ENCODE results near the gene SPN. TPM values are rescaled to one million over a fixed set of nuclear protein-coding genes. Genes with fewer than 3 reads are reported as not detected.
"Not testable (repeated sequence)": the region's sequence is repeated elsewhere in the genome, so short reads cannot be mapped to it uniquely, and the experiment has no call there.

SPN gene, protein sequence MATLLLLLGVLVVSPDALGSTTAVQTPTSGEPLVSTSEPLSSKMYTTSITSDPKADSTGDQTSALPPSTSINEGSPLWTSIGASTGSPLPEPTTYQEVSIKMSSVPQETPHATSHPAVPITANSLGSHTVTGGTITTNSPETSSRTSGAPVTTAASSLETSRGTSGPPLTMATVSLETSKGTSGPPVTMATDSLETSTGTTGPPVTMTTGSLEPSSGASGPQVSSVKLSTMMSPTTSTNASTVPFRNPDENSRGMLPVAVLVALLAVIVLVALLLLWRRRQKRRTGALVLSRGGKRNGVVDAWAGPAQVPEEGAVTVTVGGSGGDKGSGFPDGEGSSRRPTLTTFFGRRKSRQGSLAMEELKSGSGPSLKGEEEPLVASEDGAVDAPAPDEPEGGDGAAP
- 1 to 10 TPM; 2.5 to 5.2 TPM for total RNA-seq
- polyA plus RNA-seq, result under 1 TPM in 1 of 2 donors, not detected in 1; 0.88 TPM
- long read RNA-seq, donor 1, partial matches to known transcripts, result 1 of 2 reads
- long read RNA-seq, donor 1, other reads (novel, unspliced or antisense), result 0 of 2 reads
- long read RNA-seq, donor 2, result 0 reads

DNA sequence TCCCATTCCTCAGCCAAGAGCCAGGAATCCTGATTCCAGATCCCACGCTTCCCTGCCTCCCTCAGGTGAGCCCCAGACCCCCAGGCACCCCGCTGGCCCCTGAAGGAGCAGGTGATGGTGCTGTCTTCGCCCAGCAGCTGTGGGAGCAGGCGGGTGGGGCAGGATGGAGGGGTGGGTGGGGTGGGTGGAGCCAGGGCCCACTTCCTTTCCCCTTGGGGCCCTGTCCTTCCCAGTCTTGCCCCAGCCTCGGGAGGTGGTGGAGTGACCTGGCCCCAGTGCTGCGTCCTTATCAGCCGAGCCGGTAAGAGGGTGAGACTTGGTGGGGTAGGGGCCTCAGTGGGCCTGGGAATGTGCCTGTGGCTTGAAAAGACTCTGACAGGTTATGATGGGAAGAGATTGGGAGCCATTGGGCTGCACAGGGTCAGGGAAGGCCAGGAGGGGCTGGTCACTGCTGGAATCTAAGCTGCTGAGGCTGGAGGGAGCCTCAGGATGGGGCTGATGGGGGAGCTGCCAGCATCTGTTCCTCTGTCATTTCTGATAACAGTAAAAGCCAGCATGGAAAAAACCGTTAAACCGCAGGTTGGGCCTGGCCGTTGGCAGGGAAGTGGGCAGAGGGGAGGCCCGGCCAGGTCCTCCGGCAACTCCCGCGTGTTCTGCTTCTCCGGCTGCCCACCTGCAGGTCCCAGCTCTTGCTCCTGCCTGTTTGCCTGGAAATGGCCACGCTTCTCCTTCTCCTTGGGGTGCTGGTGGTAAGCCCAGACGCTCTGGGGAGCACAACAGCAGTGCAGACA is at the start of gene SPN:
Gene SPN (plus strand): TSS at position 232 of the 791 bp plus-strand sequence. CDS start 482 bp downstream, at position 714.
- Histone ChIP-seq H3K27me3 (ENCODE audit: control insufficient read depth in 1 of 2, insufficient read depth in 2 of 2, low read length in 1 of 2) (no peaks in the 10 kb centered on the region), H3K27ac (ENCODE audit: low read depth in 1 of 2, low read length in 2 of 2) (no peak within 1 kb of the TSS), H3K4me1 (ENCODE audit: control insufficient read depth in 1 of 2, insufficient read depth in 2 of 2, low read length in 2 of 2) (no peaks in the 10 kb centered on the region), H3K9me3 (ENCODE audit: control insufficient read depth, low read length) (no peaks in the 10 kb centered on the region), H3K36me3 (ENCODE audit: control insufficient read depth in 1 of 2, insufficient read depth in 2 of 2, low read length in 1 of 2) (no peaks in the 10 kb centered on the region), H3K4me3 (ENCODE audit: low read length in 2 of 2) (no peak within 1 kb of the TSS)
- WGBS, 2 donors, result 82 to 85% methylated on average over 15 to 18 of the region's 18 CpGs
- DNase-seq, result no peak
- no peak for ATAC-seq (ENCODE audit: low FRiP score)
- intact Hi-C loops (cut with DNase I), result no loop called here

- peak; percentile 88 to 94 for DNase-seq
- H3K27me3 ChIP-seq (ENCODE audit: control insufficient read depth in 1 of 2, insufficient read depth in 2 of 2, low read length in 1 of 2); H3K27ac ChIP-seq (ENCODE audit: low read depth in 1 of 2, low read length in 2 of 2); intact Hi-C loops (cut with DNase I); H3K9me3 ChIP-seq (ENCODE audit: control insufficient read depth, low read length); H3K36me3 ChIP-seq (ENCODE audit: control insufficient read depth in 1 of 2, insufficient read depth in 2 of 2, low read length in 1 of 2); H3K4me1 ChIP-seq (ENCODE audit: control insufficient read depth in 1 of 2, insufficient read depth in 2 of 2, low read length in 2 of 2): not testable (repeated sequence)
- peak; percentile 88 for ATAC-seq (ENCODE audit: low FRiP score)
- 3 to 4% methylated on average over 78 to 100 of the region's 100 CpGs for WGBS, 2 donors
- peak overlapping the region in 1 of 2 donors; percentile 62 for H3K4me3 ChIP-seq (ENCODE audit: low read length in 2 of 2)
Observed at GRCh38 chr16:29613307-29614057, 49.6 kb upstream of the SPN start.

DNA sequence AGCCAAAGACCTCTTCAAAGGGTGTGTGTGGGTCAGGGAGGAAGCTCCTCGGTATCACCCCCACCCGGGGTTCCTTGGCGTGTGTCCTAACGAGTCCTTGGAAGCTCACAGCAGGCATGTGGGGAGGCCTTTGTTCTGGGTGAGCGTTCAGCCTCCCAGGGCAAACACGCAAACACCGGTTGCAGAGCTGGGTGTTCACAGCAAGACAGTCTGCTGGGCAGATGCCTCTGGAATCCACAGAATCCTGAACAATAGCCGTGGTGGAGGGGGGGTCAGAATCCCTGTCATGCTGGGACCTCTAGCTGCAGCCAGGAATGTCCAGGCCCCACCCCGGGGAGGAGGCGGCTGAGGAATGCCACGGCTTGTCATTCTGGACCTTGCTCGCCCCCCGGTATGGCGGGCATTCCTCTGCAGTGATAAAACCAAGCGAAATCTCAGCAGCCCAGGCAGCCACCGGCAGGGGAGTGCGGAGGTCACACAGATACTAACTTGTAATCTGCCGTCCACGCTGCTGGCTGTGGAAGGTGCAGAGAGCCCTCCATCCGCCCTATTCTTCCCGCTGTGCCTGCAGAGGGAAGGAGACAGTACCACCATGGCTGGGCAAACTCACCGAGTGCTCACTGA is 48.2 kb upstream of the SPN start:
- H3K27me3 ChIP-seq (ENCODE audit: control insufficient read depth in 1 of 2, insufficient read depth in 2 of 2, low read length in 1 of 2); intact Hi-C loops (cut with DNase I); H3K4me3 ChIP-seq (ENCODE audit: low read length in 2 of 2); H3K27ac ChIP-seq (ENCODE audit: low read depth in 1 of 2, low read length in 2 of 2); H3K36me3 ChIP-seq (ENCODE audit: control insufficient read depth in 1 of 2, insufficient read depth in 2 of 2, low read length in 1 of 2); H3K4me1 ChIP-seq (ENCODE audit: control insufficient read depth in 1 of 2, insufficient read depth in 2 of 2, low read length in 2 of 2); ATAC-seq (ENCODE audit: low FRiP score); H3K9me3 ChIP-seq (ENCODE audit: control insufficient read depth, low read length): not testable (repeated sequence)
- DNase-seq, result peak in 1 of 2 donors; percentile 57
- WGBS, 2 donors, result 83 to 87% methylated on average over 17 to 22 of the region's 22 CpGs

DNA sequence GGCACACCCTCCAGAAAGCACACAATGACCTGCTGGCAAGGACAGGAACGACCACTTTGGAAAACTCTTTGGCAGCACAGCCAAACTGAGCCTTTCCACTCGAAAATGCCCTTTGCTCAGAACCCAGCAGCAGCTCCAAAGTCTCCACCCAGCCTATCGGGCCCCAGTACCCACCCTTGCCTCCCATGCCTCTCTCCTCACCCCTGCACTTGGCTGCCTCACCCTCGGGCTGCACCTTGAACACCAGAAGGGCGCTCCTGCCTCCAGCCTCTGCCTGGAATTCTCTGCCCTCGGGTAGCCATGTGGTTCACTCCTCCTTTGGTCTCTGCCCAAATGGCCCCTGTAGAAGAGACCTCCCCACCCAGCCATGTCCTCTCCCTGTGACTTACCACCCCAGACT is 46.9 kb upstream of the SPN start:
- H3K4me3 ChIP-seq (ENCODE audit: low read length in 2 of 2); H3K27ac ChIP-seq (ENCODE audit: low read depth in 1 of 2, low read length in 2 of 2); H3K9me3 ChIP-seq (ENCODE audit: control insufficient read depth, low read length); H3K27me3 ChIP-seq (ENCODE audit: control insufficient read depth in 1 of 2, insufficient read depth in 2 of 2, low read length in 1 of 2); intact Hi-C loops (cut with DNase I); H3K4me1 ChIP-seq (ENCODE audit: control insufficient read depth in 1 of 2, insufficient read depth in 2 of 2, low read length in 2 of 2); H3K36me3 ChIP-seq (ENCODE audit: control insufficient read depth in 1 of 2, insufficient read depth in 2 of 2, low read length in 1 of 2); ATAC-seq (ENCODE audit: low FRiP score): not testable (repeated sequence)
- peak in 1 of 2 donors; percentile 27 for DNase-seq
- WGBS, 2 donors, result 74 to 77% methylated on average over 4 to 5 of the region's 6 CpGs

DNA sequence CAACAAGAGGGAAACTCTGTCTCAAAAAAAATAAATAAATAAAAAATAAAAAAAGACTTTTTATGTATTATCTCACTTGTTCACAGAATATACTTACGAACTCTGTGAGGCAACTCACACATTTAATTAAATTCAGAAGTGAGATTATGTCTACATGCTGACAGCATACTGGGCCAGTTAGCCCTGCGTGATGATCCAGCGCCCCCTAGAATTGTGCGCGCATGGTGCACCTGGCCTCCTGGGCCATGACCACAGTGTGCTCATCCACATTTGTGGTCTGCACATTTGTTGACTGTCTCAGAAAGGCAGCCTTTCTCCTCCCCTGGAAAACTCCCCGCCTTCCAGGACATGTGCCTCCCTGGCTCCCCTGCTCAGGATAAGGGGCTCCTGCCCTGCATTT is 42.5 kb upstream of the SPN start:
- H3K4me3 ChIP-seq (ENCODE audit: low read length in 2 of 2); H3K27ac ChIP-seq (ENCODE audit: low read depth in 1 of 2, low read length in 2 of 2); ATAC-seq (ENCODE audit: low FRiP score); intact Hi-C loops (cut with DNase I); H3K9me3 ChIP-seq (ENCODE audit: control insufficient read depth, low read length); DNase-seq; H3K27me3 ChIP-seq (ENCODE audit: control insufficient read depth in 1 of 2, insufficient read depth in 2 of 2, low read length in 1 of 2); H3K4me1 ChIP-seq (ENCODE audit: control insufficient read depth in 1 of 2, insufficient read depth in 2 of 2, low read length in 2 of 2); H3K36me3 ChIP-seq (ENCODE audit: control insufficient read depth in 1 of 2, insufficient read depth in 2 of 2, low read length in 1 of 2): not testable (repeated sequence)
- WGBS, 2 donors, result 65 to 71% methylated on average over 5 of the region's 6 CpGs

- intact Hi-C loops (cut with DNase I); H3K4me1 ChIP-seq (ENCODE audit: control insufficient read depth in 1 of 2, insufficient read depth in 2 of 2, low read length in 2 of 2); H3K27me3 ChIP-seq (ENCODE audit: control insufficient read depth in 1 of 2, insufficient read depth in 2 of 2, low read length in 1 of 2); H3K9me3 ChIP-seq (ENCODE audit: control insufficient read depth, low read length); H3K36me3 ChIP-seq (ENCODE audit: control insufficient read depth in 1 of 2, insufficient read depth in 2 of 2, low read length in 1 of 2); H3K27ac ChIP-seq (ENCODE audit: low read depth in 1 of 2, low read length in 2 of 2); ATAC-seq (ENCODE audit: low FRiP score); DNase-seq; H3K4me3 ChIP-seq (ENCODE audit: low read length in 2 of 2): not testable (repeated sequence)
- 88 to 95% methylated on average over 12 to 15 of the region's 18 CpGs for WGBS, 2 donors
Observed at GRCh38 chr16:29622738-29623137, 40.3 kb upstream of the SPN start.

GRCh38 chr16:29623253-29623652 is 39.8 kb upstream of the SPN start:
- intact Hi-C loops (cut with DNase I); H3K4me3 ChIP-seq (ENCODE audit: low read length in 2 of 2); H3K9me3 ChIP-seq (ENCODE audit: control insufficient read depth, low read length); H3K27me3 ChIP-seq (ENCODE audit: control insufficient read depth in 1 of 2, insufficient read depth in 2 of 2, low read length in 1 of 2); H3K27ac ChIP-seq (ENCODE audit: low read depth in 1 of 2, low read length in 2 of 2); H3K4me1 ChIP-seq (ENCODE audit: control insufficient read depth in 1 of 2, insufficient read depth in 2 of 2, low read length in 2 of 2); H3K36me3 ChIP-seq (ENCODE audit: control insufficient read depth in 1 of 2, insufficient read depth in 2 of 2, low read length in 1 of 2); ATAC-seq (ENCODE audit: low FRiP score); DNase-seq: not testable (repeated sequence)
- 98 to 99% methylated on average over 4 to 5 of the region's 5 CpGs for WGBS, 2 donors

- H3K9me3 ChIP-seq (ENCODE audit: control insufficient read depth, low read length); H3K4me3 ChIP-seq (ENCODE audit: low read length in 2 of 2); intact Hi-C loops (cut with DNase I); H3K27me3 ChIP-seq (ENCODE audit: control insufficient read depth in 1 of 2, insufficient read depth in 2 of 2, low read length in 1 of 2); H3K36me3 ChIP-seq (ENCODE audit: control insufficient read depth in 1 of 2, insufficient read depth in 2 of 2, low read length in 1 of 2); H3K4me1 ChIP-seq (ENCODE audit: control insufficient read depth in 1 of 2, insufficient read depth in 2 of 2, low read length in 2 of 2); DNase-seq; H3K27ac ChIP-seq (ENCODE audit: low read depth in 1 of 2, low read length in 2 of 2): not testable (repeated sequence)
- ATAC-seq (ENCODE audit: low FRiP score), result peak; percentile 61
- WGBS, 2 donors, result 26 to 29% methylated on average over 4 of the region's 4 CpGs
Observed at GRCh38 chr16:29625114-29625513, 37.9 kb upstream of the SPN start.
